ENCODE results near the gene SSR2. TPM values are rescaled to one million over a fixed set of nuclear protein-coding genes. Genes with fewer than 3 reads are reported as not detected.

The SSR2 gene
- total RNA-seq = 323 and 635 TPM in 2 replicates

GRCh38 chr1:156020293-156021092 is at the start of gene SSR2:
Gene SSR2, minus strand, starts transcription at chr1:156020951. Its CDS starts 784 bp downstream, at chr1:156020167.
- peak; percentile 93 to 96 for DNase-seq (ENCODE audit: low read depth in 2 of 2)

GRCh38 chr1:156070548-156070947 is 49.8 kb upstream of the SSR2 start:
- DNase-seq (ENCODE audit: low read depth in 2 of 2) = no peak

- DNase-seq (ENCODE audit: low read depth in 2 of 2) = peak in 1 of 2 donors; percentile 39
Observed at GRCh38 chr1:156069490-156070455, 49.0 kb upstream of the SSR2 start.

GRCh38 chr1:156067262-156067661 is 46.5 kb upstream of the SSR2 start:
- no peak for DNase-seq (ENCODE audit: low read depth in 2 of 2)

GRCh38 chr1:156065871-156066270 is 45.1 kb upstream of the SSR2 start:
- no peak for DNase-seq (ENCODE audit: low read depth in 2 of 2)

- no peak for DNase-seq (ENCODE audit: low read depth in 2 of 2)
Observed at GRCh38 chr1:156065212-156065611, 44.5 kb upstream of the SSR2 start.

- DNase-seq (ENCODE audit: low read depth in 2 of 2) = no peak
Observed at GRCh38 chr1:156064615-156065014, 43.9 kb upstream of the SSR2 start.

- no peak for DNase-seq (ENCODE audit: low read depth in 2 of 2)
Observed at GRCh38 chr1:156063997-156064285, 43.2 kb upstream of the SSR2 start.

GRCh38 chr1:156062189-156062588 is 41.4 kb upstream of the SSR2 start:
- no peak for DNase-seq (ENCODE audit: low read depth in 2 of 2)

- DNase-seq (ENCODE audit: low read depth in 2 of 2) = no peak
Observed at GRCh38 chr1:156060937-156061636, 40.3 kb upstream of the SSR2 start, which contains the start of gene RAB25. Gene RAB25, plus strand, starts transcription at chr1:156061160. Its CDS starts 241 bp downstream, at chr1:156061401.

GRCh38 chr1:156056326-156056849 is 35.6 kb upstream of the SSR2 start:
- no peak for DNase-seq (ENCODE audit: low read depth in 2 of 2)

- no peak for DNase-seq (ENCODE audit: low read depth in 2 of 2)
Observed at GRCh38 chr1:156055281-156056048, 34.7 kb upstream of the SSR2 start.

- peak; percentile 92 to 97 for DNase-seq (ENCODE audit: low read depth in 2 of 2)
Observed at GRCh38 chr1:156054500-156055280, 33.9 kb upstream of the SSR2 start, which contains the start of gene LAMTOR2. Gene LAMTOR2, plus strand, starts transcription at chr1:156054782. Its CDS starts 108 bp downstream, at chr1:156054890.

- peak; percentile 73 to 92 for DNase-seq (ENCODE audit: low read depth in 2 of 2)
Observed at GRCh38 chr1:156053768-156054499, 33.2 kb upstream of the SSR2 start, which contains the start of gene UBQLN4. Gene UBQLN4, minus strand, starts transcription at chr1:156053798. Its CDS starts 97 bp downstream, at chr1:156053701.

GRCh38 chr1:156052862-156053767 is 32.4 kb upstream of the SSR2 start:
- DNase-seq (ENCODE audit: low read depth in 2 of 2) = peak in 1 of 2 donors; percentile 79

GRCh38 chr1:156051011-156051725 is 30.4 kb upstream of the SSR2 start:
- no peak for DNase-seq (ENCODE audit: low read depth in 2 of 2)

- no peak for DNase-seq (ENCODE audit: low read depth in 2 of 2)
Observed at GRCh38 chr1:156050376-156050775, 29.6 kb upstream of the SSR2 start.
